ENCODE results near the gene C1QL4.

DNA sequence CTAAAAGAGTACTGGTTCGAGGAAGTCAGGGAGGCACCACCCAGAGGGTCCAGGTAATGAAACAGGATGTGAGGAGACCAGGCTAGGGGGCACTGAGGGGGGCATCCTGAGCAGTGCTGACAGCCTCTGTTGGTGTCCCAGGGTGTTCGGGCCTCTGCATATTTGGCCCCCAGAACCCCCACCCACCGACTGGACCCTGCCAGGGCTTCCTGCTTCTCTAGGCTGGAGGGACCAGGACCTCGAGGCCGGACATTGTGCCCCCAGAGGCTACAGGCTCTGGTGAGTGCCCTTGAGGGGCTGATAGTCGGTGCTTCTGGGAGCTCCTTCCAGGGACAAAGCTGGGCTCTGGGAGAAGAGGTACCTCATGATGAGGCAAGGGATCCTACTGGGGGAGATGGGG lies 11.4 kb downstream of the C1QL4 start:
- no peak for TF ChIP-seq ZNF70 (CRISPR knock-in tag; IDR thresholded peaks at IDR 0.05)
- TF ChIP-seq ARNTL (CRISPR knock-in tag; IDR thresholded peaks at IDR 0.05; ENCODE audit: borderline replicate concordance, low read depth): no peak
- TF ChIP-seq ISL1 (CRISPR knock-in tag; IDR thresholded peaks at IDR 0.05): no peak
- TF ChIP-seq CSDC2 (CRISPR knock-in tag; IDR thresholded peaks at IDR 0.05): no peak
- no peak for TF ChIP-seq POU6F1 (CRISPR knock-in tag; IDR thresholded peaks at IDR 0.05; ENCODE audit: borderline replicate concordance, low read depth)
- no peak for TF ChIP-seq ZFP30 (CRISPR knock-in tag; IDR thresholded peaks at IDR 0.05)
- no peak for TF ChIP-seq RARB (CRISPR knock-in tag; IDR thresholded peaks at IDR 0.05)
- TF ChIP-seq ZFP3 (CRISPR knock-in tag; IDR thresholded peaks at IDR 0.05): no peak
- TF ChIP-seq, protein P1, sequence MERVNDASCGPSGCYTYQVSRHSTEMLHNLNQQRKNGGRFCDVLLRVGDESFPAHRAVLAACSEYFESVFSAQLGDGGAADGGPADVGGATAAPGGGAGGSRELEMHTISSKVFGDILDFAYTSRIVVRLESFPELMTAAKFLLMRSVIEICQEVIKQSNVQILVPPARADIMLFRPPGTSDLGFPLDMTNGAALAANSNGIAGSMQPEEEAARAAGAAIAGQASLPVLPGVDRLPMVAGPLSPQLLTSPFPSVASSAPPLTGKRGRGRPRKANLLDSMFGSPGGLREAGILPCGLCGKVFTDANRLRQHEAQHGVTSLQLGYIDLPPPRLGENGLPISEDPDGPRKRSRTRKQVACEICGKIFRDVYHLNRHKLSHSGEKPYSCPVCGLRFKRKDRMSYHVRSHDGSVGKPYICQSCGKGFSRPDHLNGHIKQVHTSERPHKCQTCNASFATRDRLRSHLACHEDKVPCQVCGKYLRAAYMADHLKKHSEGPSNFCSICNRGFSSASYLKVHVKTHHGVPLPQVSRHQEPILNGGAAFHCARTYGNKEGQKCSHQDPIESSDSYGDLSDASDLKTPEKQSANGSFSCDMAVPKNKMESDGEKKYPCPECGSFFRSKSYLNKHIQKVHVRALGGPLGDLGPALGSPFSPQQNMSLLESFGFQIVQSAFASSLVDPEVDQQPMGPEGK (CRISPR knock-in tag; IDR thresholded peaks at IDR 0.05; ENCODE audit: borderline replicate concordance): no peak
- TF ChIP-seq, protein P2, sequence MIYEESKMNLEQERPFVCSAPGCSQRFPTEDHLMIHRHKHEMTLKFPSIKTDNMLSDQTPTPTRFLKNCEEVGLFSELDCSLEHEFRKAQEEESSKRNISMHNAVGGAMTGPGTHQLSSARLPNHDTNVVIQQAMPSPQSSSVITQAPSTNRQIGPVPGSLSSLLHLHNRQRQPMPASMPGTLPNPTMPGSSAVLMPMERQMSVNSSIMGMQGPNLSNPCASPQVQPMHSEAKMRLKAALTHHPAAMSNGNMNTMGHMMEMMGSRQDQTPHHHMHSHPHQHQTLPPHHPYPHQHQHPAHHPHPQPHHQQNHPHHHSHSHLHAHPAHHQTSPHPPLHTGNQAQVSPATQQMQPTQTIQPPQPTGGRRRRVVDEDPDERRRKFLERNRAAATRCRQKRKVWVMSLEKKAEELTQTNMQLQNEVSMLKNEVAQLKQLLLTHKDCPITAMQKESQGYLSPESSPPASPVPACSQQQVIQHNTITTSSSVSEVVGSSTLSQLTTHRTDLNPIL (CRISPR knock-in tag; IDR thresholded peaks at IDR 0.05; ENCODE audit: low read depth): no peak
- no peak for TF ChIP-seq TSHZ2 (CRISPR knock-in tag; IDR thresholded peaks at IDR 0.05)
- no peak for TF ChIP-seq ZC3H10 (CRISPR knock-in tag; IDR thresholded peaks at IDR 0.05)
- no peak for TF ChIP-seq CSRNP3 (CRISPR knock-in tag; IDR thresholded peaks at IDR 0.05)

Data from SK-N-SH treated with all-trans-retinoic acid at 6 μM for 48 hours (cell line).